Right lobe of liver (tissue), 6 donors: Measurements from ENCODE around the gene EXOSC7. TPM values are rescaled to one million over a fixed set of nuclear protein-coding genes. Genes with fewer than 3 reads are reported as not detected.
A peak's percentile ranks its signal among the peaks of the same experiment; 100 is the strongest.
"Not testable (repeated sequence)": the region's sequence is repeated elsewhere in the genome, so short reads cannot be mapped to it uniquely, and the experiment has no call there.

Source experiments
- ATAC-seq, 4 donors: fragments of 200-7000 bp; cut with Tn5 transposase; one replicate each; pipeline ENCODE4 v1.9.1; 2020; ENCODE audit warnings: mild to moderate bottlenecking in 4 of 4, moderate library complexity in 4 of 4
- DNase-seq, 3 donors: peaks; one replicate each; pipeline ENCODE4 v3.0.0-alpha.2; 2020
- H3K27ac ChIP-seq, 3 donors: fragments of 200-600 bp; one replicate each; pipeline ENCODE4 v1.8.0; 2022
- H3K27me3 ChIP-seq, 2 donors: fragments of 200-600 bp; one replicate each; pipeline ENCODE4 v1.8.0; 2022
- H3K36me3 ChIP-seq, 4 donors: fragments of 200-600 bp; sonication (generic) in 1 of 4; one replicate each; pipeline versions ENCODE4 v1.5.1 to v1.8.0; 2017 to 2022; ENCODE audit warnings: control low read depth in 1 of 4
- H3K4me1 ChIP-seq, 4 donors: fragments of 200-600 bp; sonication (generic) in 1 of 4; one replicate each; pipeline versions ENCODE4 v1.5.1 to v1.8.0; 2017 to 2022; ENCODE audit warnings: control low read depth in 1 of 4
- H3K4me3 ChIP-seq, 3 donors: fragments of 200-600 bp; one replicate each; pipeline ENCODE4 v1.8.0; 2022
- H3K9me3 ChIP-seq, 4 donors: fragments of 200-600 bp; sonication (generic) in 1 of 4; one replicate each; pipeline versions ENCODE4 v1.5.1 to v1.8.0; 2017 to 2022; ENCODE audit warnings: control low read depth in 1 of 4
- POLR2A ChIP-seq: fragments of 450-650 bp; IDR thresholded peaks from one replicate; pipeline ENCODE4 v1.6.1; 2017; ENCODE audit warnings: antibody characterized with exemption, mild to moderate bottlenecking
- WGBS: methylation state at CpG from one replicate; pipeline ENCODE4 v1.1.6; 2018; ENCODE audit warnings: low coverage, low lambda C conversion rate; ENCODE audit not compliant: insufficient coverage; ENCODE audit errors: missing lambda C conversion rate; 5-methylcytosine and 5-hydroxymethylcytosine counted together
- intact Hi-C, 2 donors: fragments of 100-400 bp; cut with DNase I; formaldehyde crosslinking; loops; one replicate each; pipeline versions ENCODE4 v1.11.2 to v1.14.1; 2022
- total RNA-seq, 6 experiments: library from RNA; depleted of rRNA in 2 of 6; stranded (reverse); fragments of >200 nt in 2 of 6; fragmentation: NEBNext Ultra II Directional in 3 of 6; extraction: Animal tissue kit (Norgen Biotek cat#: 25700) in 3 of 6; gene quantifications; one replicate each; pipeline versions ENCODE4 v1.1.0 to v1.2.4, GENCODE V29; 2016 to 2023
- TF ChIP-seq, protein P1 (sequence below), 4 donors: fragments of 200-600 bp in 3 of 4; fragments of 450-650 bp in 1 of 4; IDR thresholded peaks; one replicate each; pipeline versions ENCODE4 v1.5.1 to v1.8.0; 2016 to 2022; ENCODE audit warnings: antibody characterized with exemption in 4 of 4, mild to moderate bottlenecking in 2 of 4
- donor health status: DM: no; HTN: yes; CAD: no.
- donor health status: DM: no; HTN: no; CAD: no.
- donor health status: DM: no; HTN: no; CAD: no.
- donor health status: DM: no; HTN: yes; CAD: no.
- donor health status: DM: no; HTN: yes; CAD: no.

EXOSC7 gene
- total RNA-seq, 6 experiments from 2014 or later, result 15.1 to 25.7 (median 15.9) TPM

DNA sequence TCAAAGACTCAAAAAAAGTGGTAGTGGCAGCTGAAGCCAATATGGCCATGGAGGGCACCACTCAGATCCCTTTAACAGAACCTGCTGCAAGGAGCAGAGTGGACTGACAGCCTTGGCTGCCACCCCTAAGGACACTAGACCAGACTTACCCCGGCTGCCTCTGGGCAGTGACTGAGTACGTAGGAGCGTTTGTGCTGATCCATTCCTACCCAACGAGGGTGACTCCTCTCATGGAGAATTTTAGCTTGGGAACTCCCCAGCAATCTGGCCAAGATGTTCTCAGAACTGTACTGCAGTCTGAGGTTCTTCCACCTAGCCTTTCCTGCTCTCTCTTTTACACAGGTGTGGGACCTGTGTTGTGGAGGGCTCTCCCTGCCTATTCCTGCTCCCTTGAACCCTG, 72.2 kb downstream of the EXOSC7 start:
- H3K9me3 ChIP-seq, result no peaks in the 10 kb centered on the region
- intact Hi-C loops, result no loop called here
- H3K27me3 ChIP-seq, result no peaks in the 10 kb centered on the region
- no peak overlapping the region for H3K4me3 ChIP-seq
- H3K4me1 ChIP-seq, result no peaks in the 10 kb centered on the region
- no peaks in the 10 kb centered on the region for H3K36me3 ChIP-seq
- ATAC-seq (no peak), DNase-seq (no peak)
- 54% methylated on average over 3 of the region's 4 CpGs for WGBS
- TF ChIP-seq POLR2A, result no peak
- TF ChIP-seq, protein P1, sequence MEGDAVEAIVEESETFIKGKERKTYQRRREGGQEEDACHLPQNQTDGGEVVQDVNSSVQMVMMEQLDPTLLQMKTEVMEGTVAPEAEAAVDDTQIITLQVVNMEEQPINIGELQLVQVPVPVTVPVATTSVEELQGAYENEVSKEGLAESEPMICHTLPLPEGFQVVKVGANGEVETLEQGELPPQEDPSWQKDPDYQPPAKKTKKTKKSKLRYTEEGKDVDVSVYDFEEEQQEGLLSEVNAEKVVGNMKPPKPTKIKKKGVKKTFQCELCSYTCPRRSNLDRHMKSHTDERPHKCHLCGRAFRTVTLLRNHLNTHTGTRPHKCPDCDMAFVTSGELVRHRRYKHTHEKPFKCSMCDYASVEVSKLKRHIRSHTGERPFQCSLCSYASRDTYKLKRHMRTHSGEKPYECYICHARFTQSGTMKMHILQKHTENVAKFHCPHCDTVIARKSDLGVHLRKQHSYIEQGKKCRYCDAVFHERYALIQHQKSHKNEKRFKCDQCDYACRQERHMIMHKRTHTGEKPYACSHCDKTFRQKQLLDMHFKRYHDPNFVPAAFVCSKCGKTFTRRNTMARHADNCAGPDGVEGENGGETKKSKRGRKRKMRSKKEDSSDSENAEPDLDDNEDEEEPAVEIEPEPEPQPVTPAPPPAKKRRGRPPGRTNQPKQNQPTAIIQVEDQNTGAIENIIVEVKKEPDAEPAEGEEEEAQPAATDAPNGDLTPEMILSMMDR (IDR thresholded peaks at IDR 0.05), result no peak
- H3K27ac ChIP-seq, result no peak overlapping the region

DNA sequence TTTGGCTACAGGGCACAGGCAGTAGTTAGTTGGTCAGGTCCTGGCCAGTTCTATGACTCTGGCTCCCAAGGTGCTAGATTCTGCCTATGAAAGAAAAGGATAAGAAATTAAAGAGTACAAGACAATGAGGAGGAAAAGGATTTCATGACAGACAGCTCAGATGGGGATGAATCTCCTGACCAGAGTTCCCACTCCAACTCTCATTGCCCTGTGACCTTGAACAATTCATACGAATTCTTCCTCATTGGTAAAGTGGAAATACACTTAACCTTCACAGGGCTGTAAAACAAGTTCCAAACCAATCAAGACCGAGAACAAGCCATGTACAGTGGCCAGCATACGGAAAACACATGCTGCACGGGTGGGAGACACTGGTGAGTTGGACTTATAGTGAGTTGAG, 73.8 kb downstream of the EXOSC7 start:
- DNase-seq (no peak), ATAC-seq (no peak)
- no peaks in the 10 kb centered on the region for H3K27me3 ChIP-seq
- no peaks in the 10 kb centered on the region for H3K4me1 ChIP-seq
- H3K36me3 ChIP-seq, result no peaks in the 10 kb centered on the region
- H3K9me3 ChIP-seq, result no peaks in the 10 kb centered on the region
- intact Hi-C loops, result no loop called here
- no peak overlapping the region for H3K27ac ChIP-seq
- TF ChIP-seq, protein P1 (IDR thresholded peaks at IDR 0.05), result no peak
- no peak for TF ChIP-seq POLR2A
- 64% methylated on average over 4 of the region's 4 CpGs for WGBS
- H3K4me3 ChIP-seq, result no peak overlapping the region

DNA sequence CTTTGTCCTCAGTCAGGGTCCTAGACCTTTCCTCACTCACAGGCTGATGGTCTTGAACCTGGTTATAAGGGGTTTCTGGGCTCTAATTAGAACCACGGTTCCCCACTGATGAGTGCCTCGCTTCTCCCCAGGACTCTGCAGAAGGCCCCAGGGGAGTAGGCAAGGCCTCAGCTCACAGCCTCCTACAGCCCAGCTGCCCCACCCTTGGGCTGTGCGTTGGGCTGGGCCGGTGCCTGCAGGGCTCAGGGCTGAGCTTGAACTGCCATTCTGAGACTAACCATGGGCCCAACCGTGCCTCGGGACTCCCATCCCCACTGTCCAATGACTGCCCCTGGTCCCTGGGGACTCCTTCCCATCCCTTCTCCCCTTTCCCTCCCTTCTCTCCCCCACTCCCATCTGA, 75.6 kb downstream of the EXOSC7 start:
- no peaks in the 10 kb centered on the region for H3K27me3 ChIP-seq
- no peaks in the 10 kb centered on the region for H3K9me3 ChIP-seq
- intact Hi-C loops, result no loop called here
- ATAC-seq (peak in 1 of 4 donors; percentile 37), DNase-seq (no peak)
- no peak for TF ChIP-seq POLR2A
- TF ChIP-seq, protein P1 (IDR thresholded peaks at IDR 0.05), result no peak
- H3K4me3 ChIP-seq, result no peak overlapping the region
- no peak overlapping the region for H3K27ac ChIP-seq
- no peaks in the 10 kb centered on the region for H3K4me1 ChIP-seq
- H3K36me3 ChIP-seq, result no peaks in the 10 kb centered on the region
- no CpG with 5 or more reads among the region's 6 CpGs for WGBS

DNA sequence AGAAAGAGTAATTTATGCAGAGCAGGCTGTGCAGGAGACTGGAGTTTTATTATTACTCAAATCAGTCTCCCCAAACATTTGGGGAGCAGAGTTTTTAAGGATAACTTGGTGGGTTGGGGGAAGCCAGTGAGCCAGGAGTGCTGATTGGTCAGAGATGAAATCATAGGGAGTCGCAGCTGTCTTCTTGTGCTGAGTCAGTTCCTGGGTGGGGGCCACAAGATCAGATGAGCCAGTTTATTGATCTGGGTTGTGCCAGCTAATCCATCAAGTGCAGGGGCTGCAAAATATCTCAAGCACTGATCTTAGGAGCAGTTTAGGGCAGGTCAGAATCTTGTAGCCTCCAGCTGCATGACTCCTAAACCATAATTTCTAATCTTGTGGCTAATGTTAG, 77.8 kb downstream of the EXOSC7 start:
- intact Hi-C loops, H3K4me1 ChIP-seq, H3K9me3 ChIP-seq, H3K27ac ChIP-seq, H3K4me3 ChIP-seq, H3K27me3 ChIP-seq, DNase-seq, ATAC-seq, H3K36me3 ChIP-seq: not testable (repeated sequence)
- WGBS, result 30% methylated on average over 1 of the region's 1 CpG

DNA sequence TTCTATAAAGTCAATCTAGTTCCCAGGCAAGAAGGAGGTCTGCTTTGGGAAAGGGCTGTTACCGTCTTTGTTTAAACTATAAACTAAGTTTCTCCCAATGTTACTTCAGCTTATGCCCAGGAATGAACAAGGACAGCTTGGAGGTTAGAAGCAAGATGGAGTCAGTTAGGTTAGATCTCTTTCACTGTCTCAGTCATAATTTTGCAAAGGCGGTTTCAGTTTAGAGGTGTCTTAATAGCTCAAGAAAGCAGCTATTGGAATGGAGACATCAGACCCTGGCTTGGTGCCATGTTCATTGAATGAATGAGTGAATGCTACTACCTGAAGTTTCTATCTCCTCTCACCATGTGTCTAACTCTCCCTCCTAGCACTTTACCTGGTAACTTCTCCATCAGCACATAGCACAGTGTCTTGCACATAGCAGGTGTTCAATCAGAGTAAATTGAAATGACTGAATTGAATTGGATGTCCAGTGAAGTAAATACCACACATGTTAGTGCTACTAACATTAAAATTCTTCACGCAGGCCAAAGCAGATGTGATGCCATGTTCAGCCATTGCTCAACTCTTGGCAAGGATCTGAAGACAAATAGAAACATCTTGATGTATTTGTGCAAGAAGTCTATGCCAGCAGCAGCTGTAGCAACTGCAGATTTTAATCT, 78.3 kb downstream of the EXOSC7 start:
- no peak for TF ChIP-seq POLR2A
- TF ChIP-seq, protein P1 (IDR thresholded peaks at IDR 0.05), result no peak
- no peaks in the 10 kb centered on the region for H3K9me3 ChIP-seq
- DNase-seq (no peak), ATAC-seq (peak in 1 of 4 donors; percentile 16)
- no peaks in the 10 kb centered on the region for H3K36me3 ChIP-seq
- WGBS, result 49% methylated on average over 3 of the region's 3 CpGs
- H3K27ac ChIP-seq, result no peak overlapping the region
- H3K27me3 ChIP-seq, result no peaks in the 10 kb centered on the region
- intact Hi-C loops, result no loop called here
- H3K4me3 ChIP-seq, result no peak overlapping the region
- no peaks in the 10 kb centered on the region for H3K4me1 ChIP-seq
